DND-41 (cell line): Measurements from ENCODE around the gene FBXL14.

Experiments used
- ATAC-seq: fragments of 200-7000 bp; cut with Tn5 transposase; 3 replicates; pipeline ENCODE4 v1.9.1; 2021; ENCODE audit warnings: low read depth; ENCODE audit not compliant: insufficient read depth
- DNase-seq: peaks from one replicate; pipeline ENCODE4 v3.0.0-alpha.2; 2020
- H2AFZ ChIP-seq: 2 replicates; pipeline ENCODE4 v1.6.0; 2012; ENCODE audit warnings: low read depth, low read length
- H3K27ac ChIP-seq: 2 replicates; pipeline ENCODE4 v1.5.1; 2012; ENCODE audit warnings: low read length, inconsistent platforms
- H3K27me3 ChIP-seq: fragments of 200-600 bp; sonication (generic); 2 replicates; pipeline ENCODE4 v1.6.0; 2012; ENCODE audit warnings: low read length, mild to moderate bottlenecking, inconsistent platforms; ENCODE audit not compliant: insufficient read depth, poor library complexity
- H3K36me3 ChIP-seq: 2 replicates; pipeline ENCODE4 v1.5.1; 2012; ENCODE audit warnings: low read length, inconsistent platforms; ENCODE audit not compliant: insufficient read depth
- H3K4me1 ChIP-seq: 2 replicates; pipeline ENCODE4 v1.5.1; 2012; ENCODE audit warnings: mild to moderate bottlenecking, low read length; ENCODE audit not compliant: insufficient read depth
- H3K4me2 ChIP-seq: 2 replicates; pipeline ENCODE4 v1.6.0; 2012; ENCODE audit warnings: mild to moderate bottlenecking, moderate library complexity, low read length, inconsistent platforms; ENCODE audit not compliant: insufficient read depth
- H3K4me3 ChIP-seq, 2 experiments: fragments of 200-600 bp in 1 of 2; shearing (Covaris generic) in 1 of 2; 2 replicates each; pipeline ENCODE4 v1.5.1; 2012 to 2016; ENCODE audit warnings: inconsistent platforms in 2 of 2, low read length in 2 of 2, mild to moderate bottlenecking in 2 of 2, low read depth in 1 of 2, moderate library complexity in 1 of 2
- H3K79me2 ChIP-seq: 2 replicates; pipeline ENCODE4 v1.6.0; 2012; ENCODE audit warnings: low read length, inconsistent platforms; ENCODE audit not compliant: insufficient read depth
- H3K9ac ChIP-seq: 2 replicates; pipeline ENCODE4 v1.6.0; 2012; ENCODE audit warnings: low read depth, mild to moderate bottlenecking, inconsistent platforms, low read length, moderate library complexity
- H3K9me3 ChIP-seq: 2 replicates; pipeline ENCODE4 v1.5.1; 2012; ENCODE audit warnings: low read length, moderate library complexity, mild to moderate bottlenecking, inconsistent platforms; ENCODE audit not compliant: insufficient read depth, severe bottlenecking
- H4K20me1 ChIP-seq: 2 replicates; pipeline ENCODE4 v1.6.0; 2012; ENCODE audit warnings: low read length; ENCODE audit not compliant: insufficient read depth
- EZH2 ChIP-seq: IDR thresholded peaks from 3 replicates; pipeline ENCODE4 v1.6.1; 2012; ENCODE audit warnings: borderline replicate concordance, low read depth, mild to moderate bottlenecking, moderate library complexity, low read length, inconsistent platforms; ENCODE audit not compliant: severe bottlenecking
- TF ChIP-seq, protein P1 (sequence below): IDR thresholded peaks from 2 replicates; pipeline ENCODE4 v1.5.1; 2012; ENCODE audit warnings: borderline replicate concordance, low read length, moderate library complexity, mild to moderate bottlenecking; ENCODE audit not compliant: poor library complexity, severe bottlenecking; ENCODE audit errors: extremely low read depth

Gene FBXL14

DNA sequence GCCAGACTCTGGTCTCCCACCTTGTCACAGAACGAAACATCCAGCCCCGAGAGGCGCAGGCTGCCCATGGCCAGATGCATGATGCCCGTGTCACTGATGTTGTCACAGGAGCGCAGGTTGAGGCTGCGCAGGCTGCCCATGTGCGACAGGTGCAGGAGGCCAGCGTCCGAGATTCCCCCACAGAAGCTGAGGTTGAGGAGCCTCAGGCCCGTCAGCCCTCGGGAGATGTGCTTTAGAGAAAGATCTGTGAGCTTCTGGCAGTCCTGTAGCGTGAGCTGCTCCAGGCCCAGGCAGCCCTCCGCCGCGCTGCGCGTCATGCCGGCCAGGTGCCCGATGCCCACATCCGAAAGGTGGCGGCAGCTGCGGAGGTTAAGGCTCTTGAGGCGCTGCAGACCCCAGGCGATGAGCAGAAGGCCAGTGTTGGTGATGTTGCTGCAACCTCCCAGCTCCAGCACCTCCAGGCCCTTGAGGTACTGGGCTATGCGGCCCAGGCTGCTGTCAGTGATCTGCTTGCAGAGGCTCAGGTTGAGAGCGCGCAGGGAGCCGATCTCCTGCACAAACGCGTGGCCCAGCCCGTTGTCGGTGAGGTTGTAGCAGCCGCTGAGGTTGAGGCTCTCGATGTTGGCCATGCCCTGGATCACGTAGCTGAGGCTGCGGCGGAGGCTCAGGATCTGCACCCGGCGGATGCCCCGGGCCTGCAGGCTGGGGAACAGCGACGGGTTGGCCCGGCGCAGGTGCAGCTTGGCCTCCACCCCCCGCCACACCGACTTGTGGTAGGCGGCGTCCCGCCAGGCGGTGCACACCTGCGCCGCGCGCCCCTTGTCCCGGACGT is 991 bp downstream of the FBXL14 start:
- H3K9ac ChIP-seq = peak overlapping the region; percentile 82
- H2AFZ ChIP-seq = peak overlapping the region; percentile 77
- peak overlapping the region; percentile 80 for H3K27ac ChIP-seq
- peak overlapping the region; percentile 98 for H3K4me2 ChIP-seq
- H3K36me3 ChIP-seq = peaks cover 38% of the 10 kb centered on the region
- no peaks in the 10 kb centered on the region for H3K27me3 ChIP-seq
- DNase-seq = peak; percentile 69
- H4K20me1 ChIP-seq = peaks cover 39% of the 10 kb centered on the region
- H3K4me1 ChIP-seq = peaks cover 53% of the 10 kb centered on the region
- no peak for TF ChIP-seq EZH2
- TF ChIP-seq, protein P1, sequence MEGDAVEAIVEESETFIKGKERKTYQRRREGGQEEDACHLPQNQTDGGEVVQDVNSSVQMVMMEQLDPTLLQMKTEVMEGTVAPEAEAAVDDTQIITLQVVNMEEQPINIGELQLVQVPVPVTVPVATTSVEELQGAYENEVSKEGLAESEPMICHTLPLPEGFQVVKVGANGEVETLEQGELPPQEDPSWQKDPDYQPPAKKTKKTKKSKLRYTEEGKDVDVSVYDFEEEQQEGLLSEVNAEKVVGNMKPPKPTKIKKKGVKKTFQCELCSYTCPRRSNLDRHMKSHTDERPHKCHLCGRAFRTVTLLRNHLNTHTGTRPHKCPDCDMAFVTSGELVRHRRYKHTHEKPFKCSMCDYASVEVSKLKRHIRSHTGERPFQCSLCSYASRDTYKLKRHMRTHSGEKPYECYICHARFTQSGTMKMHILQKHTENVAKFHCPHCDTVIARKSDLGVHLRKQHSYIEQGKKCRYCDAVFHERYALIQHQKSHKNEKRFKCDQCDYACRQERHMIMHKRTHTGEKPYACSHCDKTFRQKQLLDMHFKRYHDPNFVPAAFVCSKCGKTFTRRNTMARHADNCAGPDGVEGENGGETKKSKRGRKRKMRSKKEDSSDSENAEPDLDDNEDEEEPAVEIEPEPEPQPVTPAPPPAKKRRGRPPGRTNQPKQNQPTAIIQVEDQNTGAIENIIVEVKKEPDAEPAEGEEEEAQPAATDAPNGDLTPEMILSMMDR = no peak
- ATAC-seq = peak; percentile 48
- peaks cover 46% of the 10 kb centered on the region for H3K79me2 ChIP-seq
- H3K9me3 ChIP-seq = no peaks in the 10 kb centered on the region
- peak overlapping the region; percentile 32 to 79 for H3K4me3 ChIP-seq

DNA sequence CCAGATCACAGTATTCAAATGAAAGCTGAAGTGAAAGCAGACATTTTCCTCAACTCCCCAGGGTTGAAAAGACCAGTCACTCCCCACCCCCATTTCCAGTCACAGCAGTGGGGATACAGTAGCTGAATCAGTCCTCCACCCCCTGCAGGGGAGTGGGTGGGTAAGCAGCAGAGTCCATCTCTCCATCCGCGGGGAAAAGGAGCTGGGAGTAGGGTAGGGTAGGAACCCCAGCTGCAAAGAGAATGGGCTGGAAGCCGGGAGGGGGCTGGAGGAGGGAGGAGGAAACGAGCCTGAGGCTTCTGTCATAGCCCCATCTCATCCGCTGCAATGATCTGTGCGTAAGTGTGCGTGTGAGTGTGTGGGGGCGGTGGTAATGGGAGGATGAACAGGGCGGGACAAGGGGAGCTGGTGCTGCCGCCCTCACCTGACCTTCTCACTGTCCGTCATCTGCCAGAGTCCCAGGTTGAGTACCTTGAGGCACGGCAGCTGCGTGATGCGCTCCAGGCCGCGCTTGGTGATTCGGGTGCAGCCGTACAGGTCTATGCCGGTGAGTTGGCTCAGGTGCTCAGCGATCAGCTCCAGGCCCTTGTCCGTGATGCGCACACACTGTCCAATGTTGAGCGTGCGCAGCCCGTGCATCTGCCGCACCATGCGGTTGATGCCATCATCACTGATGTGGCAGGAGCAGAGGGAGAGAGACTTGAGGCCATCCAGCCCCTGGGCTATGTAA is 1.8 kb downstream of the FBXL14 start:
- peaks cover 45% of the 10 kb centered on the region for H4K20me1 ChIP-seq
- DNase-seq (peak; percentile 76), ATAC-seq (peak; percentile 70)
- no peaks in the 10 kb centered on the region for H3K27me3 ChIP-seq
- peak overlapping the region; percentile 32 to 79 for H3K4me3 ChIP-seq
- H3K36me3 ChIP-seq = peaks cover 38% of the 10 kb centered on the region
- TF ChIP-seq, protein P1 = no peak
- no peak for TF ChIP-seq EZH2
- no peak overlapping the region for H2AFZ ChIP-seq
- H3K4me1 ChIP-seq = peaks cover 53% of the 10 kb centered on the region
- no peaks in the 10 kb centered on the region for H3K9me3 ChIP-seq
- peak overlapping the region; percentile 80 for H3K27ac ChIP-seq
- H3K4me2 ChIP-seq = peak overlapping the region; percentile 98
- peak overlapping the region; percentile 82 for H3K9ac ChIP-seq
- peaks cover 46% of the 10 kb centered on the region for H3K79me2 ChIP-seq

DNA sequence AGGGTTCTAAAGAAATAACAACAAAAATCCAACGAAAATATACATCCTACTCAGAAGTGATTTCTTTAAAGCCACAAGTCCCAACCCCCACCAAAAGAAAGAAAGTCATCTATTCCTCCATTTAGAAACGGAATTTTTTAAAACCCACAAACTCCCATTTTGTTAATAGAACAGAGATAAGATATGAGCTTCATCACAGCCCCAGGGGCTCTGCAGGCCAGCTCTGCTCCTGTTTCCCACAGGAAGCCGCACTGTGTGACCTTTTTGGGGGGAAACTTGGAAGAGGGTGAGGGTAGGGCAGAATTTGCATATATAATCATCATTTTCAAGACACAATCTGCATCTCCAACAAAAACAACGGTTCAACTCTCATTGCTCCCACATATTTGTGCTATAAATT is 2.8 kb downstream of the FBXL14 start:
- ATAC-seq = no peak
- Histone ChIP-seq H3K79me2 (peaks cover 46% of the 10 kb centered on the region), H3K4me1 (peaks cover 53% of the 10 kb centered on the region), H3K36me3 (peaks cover 38% of the 10 kb centered on the region), H3K27ac (peak overlapping the region; percentile 55; the same call in 1 of the 2 replicates), H3K9ac (peak overlapping the region; percentile 51), H2AFZ (no peak overlapping the region), H3K4me3 (peak overlapping the region; percentile 24 to 79), H3K27me3 (no peaks in the 10 kb centered on the region), H4K20me1 (peaks cover 45% of the 10 kb centered on the region), H3K9me3 (no peaks in the 10 kb centered on the region), H3K4me2 (peak overlapping the region; percentile 98)
- no peak for DNase-seq
- TF ChIP-seq EZH2 = no peak
- TF ChIP-seq, protein P1 = no peak
